Loucy (cell line): ENCODE data around the gene ZFHX3.

Experiments
- EZH2phosphoT487 ChIP-seq: fragments of 200-600 bp; IDR thresholded peaks from 2 replicates; pipeline ENCODE4 v1.6.1; 2018; ENCODE audit warnings: antibody characterized with exemption, mild to moderate bottlenecking, moderate library complexity, borderline replicate concordance
- TF ChIP-seq, protein P1 (sequence below): fragments of 200-600 bp; sonication (generic); conservative IDR thresholded peaks from 2 replicates; pipeline ENCODE4 v1.5.1; 2014; ENCODE audit warnings: mild to moderate bottlenecking, antibody characterized with exemption, low read length

- TF ChIP-seq, protein P1, sequence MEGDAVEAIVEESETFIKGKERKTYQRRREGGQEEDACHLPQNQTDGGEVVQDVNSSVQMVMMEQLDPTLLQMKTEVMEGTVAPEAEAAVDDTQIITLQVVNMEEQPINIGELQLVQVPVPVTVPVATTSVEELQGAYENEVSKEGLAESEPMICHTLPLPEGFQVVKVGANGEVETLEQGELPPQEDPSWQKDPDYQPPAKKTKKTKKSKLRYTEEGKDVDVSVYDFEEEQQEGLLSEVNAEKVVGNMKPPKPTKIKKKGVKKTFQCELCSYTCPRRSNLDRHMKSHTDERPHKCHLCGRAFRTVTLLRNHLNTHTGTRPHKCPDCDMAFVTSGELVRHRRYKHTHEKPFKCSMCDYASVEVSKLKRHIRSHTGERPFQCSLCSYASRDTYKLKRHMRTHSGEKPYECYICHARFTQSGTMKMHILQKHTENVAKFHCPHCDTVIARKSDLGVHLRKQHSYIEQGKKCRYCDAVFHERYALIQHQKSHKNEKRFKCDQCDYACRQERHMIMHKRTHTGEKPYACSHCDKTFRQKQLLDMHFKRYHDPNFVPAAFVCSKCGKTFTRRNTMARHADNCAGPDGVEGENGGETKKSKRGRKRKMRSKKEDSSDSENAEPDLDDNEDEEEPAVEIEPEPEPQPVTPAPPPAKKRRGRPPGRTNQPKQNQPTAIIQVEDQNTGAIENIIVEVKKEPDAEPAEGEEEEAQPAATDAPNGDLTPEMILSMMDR, result no peak
- TF ChIP-seq EZH2phosphoT487, result no peak
Observed at GRCh38 chr16:73014768-73015167, 33.2 kb downstream of the ZFHX3 start.
